ENCODE results near the gene ZNF524.

Gene ZNF524

DNA sequence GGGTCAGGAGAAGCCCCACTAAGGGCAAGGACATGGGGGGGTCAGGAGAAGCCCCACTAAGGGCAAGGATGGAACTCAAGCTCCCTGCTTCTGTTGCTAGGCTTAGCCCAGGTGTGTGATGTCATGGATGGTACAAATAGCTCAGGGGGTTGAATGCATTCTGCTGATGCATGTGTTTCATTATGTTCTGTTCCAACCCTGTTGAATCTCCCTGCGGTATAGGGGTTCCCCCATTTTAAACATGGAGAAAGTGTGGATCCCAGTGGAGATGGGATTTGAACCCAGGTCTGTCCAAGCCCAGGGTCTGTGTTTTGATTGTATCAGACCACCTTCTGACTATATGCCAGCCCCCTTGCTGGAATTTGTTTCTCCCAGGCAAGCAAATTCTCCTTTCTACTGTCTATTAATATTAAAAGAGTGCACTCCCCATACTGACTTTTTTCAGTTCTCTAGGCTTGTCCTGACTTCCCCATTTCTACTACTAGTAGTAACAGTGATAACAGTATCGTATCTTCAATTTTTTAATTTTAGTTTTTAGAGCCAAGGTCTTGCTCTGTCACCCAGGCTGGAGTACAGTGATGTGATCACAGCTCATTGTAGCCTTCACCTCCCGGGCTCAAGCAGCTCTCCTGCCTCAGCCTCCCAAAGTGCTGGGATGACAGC is 12.0 kb downstream of the ZNF524 start:
- no peak for DNase-seq (ENCODE audit: low read depth in 1 of 2, low spot score in 1 of 2)
- TF ChIP-seq JUND (IDR thresholded peaks at IDR 0.05; ENCODE audit: low read depth), result no peak
- in situ Hi-C loops (cut with HindIII; ENCODE audit: low pct_unique_long_range_greater_than_20kb, low sequenced_read_pairs), result no loop called here

DNA sequence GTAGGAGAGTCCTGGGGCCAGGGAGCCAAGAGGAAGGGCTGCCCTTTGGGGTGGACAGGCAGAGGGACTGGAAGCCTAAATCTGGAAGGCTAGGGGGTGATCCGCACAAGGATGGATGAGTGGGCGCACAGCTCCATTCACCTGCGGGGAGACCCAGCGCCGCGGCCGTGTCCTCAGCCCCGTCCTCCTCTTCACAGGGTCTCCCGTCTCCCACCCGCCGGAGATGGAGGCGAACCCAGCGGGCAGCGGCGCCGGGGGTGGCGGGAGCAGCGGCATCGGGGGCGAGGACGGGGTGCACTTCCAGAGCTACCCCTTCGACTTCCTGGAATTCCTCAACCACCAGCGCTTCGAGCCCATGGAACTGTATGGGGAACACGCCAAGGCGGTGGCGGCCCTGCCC is 13.3 kb downstream of the ZNF524 start:
- DNase-seq (ENCODE audit: low read depth in 1 of 2, low spot score in 1 of 2), result no peak
- TF ChIP-seq JUND (IDR thresholded peaks at IDR 0.05; ENCODE audit: low read depth), result no peak
- in situ Hi-C loops (cut with HindIII; ENCODE audit: low pct_unique_long_range_greater_than_20kb, low sequenced_read_pairs), result no loop called here

DNA sequence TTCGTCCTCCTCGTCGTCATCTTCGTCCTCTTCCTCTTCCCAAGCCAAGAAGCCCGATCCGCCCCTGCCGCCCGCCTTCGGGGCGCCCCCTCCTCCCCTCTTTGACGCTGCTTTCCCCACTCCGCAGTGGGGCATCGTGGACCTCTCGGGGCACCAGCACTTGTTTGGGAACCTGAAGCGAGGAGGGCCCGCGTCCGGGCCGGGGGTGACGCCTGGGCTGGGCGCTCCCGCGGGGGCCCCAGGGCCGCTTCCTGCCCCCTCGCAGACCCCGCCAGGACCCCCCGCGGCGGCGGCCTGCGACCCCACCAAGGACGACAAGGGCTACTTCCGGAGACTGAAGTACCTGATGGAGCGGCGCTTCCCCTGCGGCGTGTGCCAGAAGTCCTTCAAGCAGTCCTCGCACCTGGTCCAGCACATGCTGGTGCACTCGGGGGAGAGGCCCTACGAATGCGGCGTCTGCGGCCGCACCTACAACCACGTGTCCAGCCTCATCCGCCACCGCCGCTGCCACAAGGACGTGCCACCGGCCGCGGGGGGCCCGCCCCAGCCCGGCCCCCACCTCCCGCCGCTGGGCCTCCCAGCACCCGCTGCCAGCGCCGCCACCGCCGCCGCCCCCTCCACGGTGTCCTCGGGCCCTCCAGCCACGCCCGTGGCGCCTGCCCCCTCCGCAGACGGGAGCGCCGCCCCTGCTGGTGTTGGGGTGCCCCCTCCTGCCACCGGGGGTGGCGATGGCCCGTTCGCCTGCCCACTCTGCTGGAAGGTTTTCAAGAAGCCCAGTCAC is 14.0 kb downstream of the ZNF524 start:
- in situ Hi-C loops (cut with HindIII; ENCODE audit: low pct_unique_long_range_greater_than_20kb, low sequenced_read_pairs), result no loop called here
- TF ChIP-seq JUND (IDR thresholded peaks at IDR 0.05; ENCODE audit: low read depth), result no peak
- no peak for DNase-seq (ENCODE audit: low read depth in 1 of 2, low spot score in 1 of 2)

DNA sequence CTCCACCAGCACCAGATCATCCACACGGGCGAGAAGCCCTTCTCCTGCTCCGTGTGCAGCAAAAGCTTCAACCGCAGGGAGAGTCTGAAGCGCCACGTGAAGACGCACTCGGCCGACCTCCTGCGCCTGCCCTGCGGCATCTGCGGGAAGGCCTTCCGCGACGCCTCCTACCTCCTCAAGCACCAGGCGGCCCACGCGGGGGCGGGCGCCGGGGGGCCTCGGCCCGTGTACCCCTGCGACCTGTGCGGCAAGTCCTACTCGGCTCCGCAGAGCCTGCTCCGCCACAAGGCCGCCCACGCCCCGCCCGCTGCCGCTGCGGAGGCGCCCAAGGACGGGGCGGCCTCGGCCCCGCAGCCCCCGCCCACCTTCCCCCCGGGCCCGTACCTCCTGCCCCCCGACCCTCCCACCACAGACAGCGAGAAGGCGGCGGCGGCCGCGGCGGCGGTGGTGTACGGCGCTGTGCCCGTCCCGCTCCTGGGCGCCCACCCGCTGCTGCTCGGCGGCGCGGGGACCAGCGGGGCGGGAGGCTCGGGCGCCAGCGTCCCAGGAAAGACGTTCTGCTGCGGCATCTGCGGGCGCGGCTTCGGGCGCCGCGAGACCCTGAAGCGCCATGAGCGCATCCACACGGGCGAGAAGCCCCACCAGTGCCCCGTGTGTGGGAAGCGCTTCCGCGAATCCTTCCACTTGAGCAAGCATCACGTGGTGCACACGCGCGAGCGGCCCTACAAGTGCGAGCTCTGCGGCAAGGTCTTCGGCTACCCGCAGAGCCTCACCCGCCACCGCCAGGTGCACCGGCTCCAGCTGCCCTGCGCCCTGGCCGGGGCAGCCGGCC is 14.8 kb downstream of the ZNF524 start:
- DNase-seq (ENCODE audit: low read depth in 1 of 2, low spot score in 1 of 2), result no peak
- TF ChIP-seq JUND (IDR thresholded peaks at IDR 0.05; ENCODE audit: low read depth), result no peak
- in situ Hi-C loops (cut with HindIII; ENCODE audit: low pct_unique_long_range_greater_than_20kb, low sequenced_read_pairs), result no loop called here

DNA sequence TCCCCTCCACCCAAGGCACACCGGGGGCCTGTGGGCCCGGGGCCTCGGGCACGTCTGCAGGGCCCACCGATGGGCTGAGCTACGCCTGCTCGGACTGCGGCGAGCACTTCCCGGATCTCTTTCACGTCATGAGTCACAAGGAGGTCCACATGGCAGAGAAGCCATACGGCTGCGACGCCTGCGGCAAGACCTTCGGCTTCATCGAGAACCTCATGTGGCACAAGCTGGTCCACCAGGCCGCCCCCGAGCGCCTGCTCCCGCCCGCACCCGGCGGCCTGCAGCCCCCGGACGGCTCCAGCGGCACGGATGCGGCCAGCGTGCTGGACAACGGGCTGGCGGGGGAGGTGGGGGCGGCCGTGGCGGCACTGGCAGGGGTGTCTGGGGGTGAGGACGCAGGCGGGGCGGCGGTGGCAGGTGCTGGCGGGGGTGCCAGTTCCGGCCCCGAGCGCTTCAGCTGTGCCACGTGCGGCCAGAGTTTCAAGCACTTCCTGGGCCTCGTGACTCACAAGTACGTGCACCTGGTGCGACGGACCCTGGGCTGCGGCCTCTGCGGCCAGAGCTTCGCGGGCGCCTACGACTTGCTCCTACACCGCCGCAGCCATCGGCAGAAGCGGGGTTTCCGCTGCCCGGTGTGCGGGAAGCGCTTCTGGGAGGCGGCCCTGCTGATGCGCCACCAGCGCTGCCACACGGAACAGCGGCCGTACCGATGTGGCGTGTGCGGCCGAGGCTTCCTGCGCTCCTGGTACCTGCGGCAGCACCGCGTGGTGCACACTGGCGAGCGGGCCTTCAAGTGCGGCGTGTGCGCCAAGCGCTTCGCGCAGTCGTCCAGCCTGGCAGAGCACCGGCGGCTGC is 15.7 kb downstream of the ZNF524 start:
- in situ Hi-C loops (cut with HindIII; ENCODE audit: low pct_unique_long_range_greater_than_20kb, low sequenced_read_pairs), result no loop called here
- no peak for DNase-seq (ENCODE audit: low read depth in 1 of 2, low spot score in 1 of 2)
- TF ChIP-seq JUND (IDR thresholded peaks at IDR 0.05; ENCODE audit: low read depth), result no peak

DNA sequence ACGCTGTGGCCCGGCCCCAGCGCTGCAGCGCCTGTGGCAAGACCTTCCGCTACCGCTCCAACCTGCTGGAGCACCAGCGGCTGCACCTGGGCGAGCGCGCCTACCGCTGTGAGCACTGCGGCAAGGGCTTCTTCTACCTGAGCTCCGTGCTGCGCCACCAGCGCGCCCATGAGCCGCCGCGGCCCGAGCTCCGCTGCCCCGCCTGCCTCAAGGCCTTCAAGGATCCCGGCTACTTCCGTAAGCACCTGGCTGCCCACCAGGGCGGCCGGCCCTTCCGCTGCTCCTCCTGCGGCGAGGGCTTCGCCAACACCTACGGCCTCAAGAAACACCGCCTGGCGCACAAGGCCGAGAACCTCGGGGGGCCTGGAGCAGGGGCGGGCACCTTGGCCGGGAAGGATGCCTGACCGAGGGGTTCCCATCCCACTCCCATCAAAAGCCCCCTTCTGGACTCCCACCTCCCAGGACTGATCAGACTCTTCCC is 16.3 kb downstream of the ZNF524 start:
- no peak for DNase-seq (ENCODE audit: low read depth in 1 of 2, low spot score in 1 of 2)
- no peak for TF ChIP-seq JUND (IDR thresholded peaks at IDR 0.05; ENCODE audit: low read depth)
- in situ Hi-C loops (cut with HindIII; ENCODE audit: low pct_unique_long_range_greater_than_20kb, low sequenced_read_pairs), result no loop called here

DNA sequence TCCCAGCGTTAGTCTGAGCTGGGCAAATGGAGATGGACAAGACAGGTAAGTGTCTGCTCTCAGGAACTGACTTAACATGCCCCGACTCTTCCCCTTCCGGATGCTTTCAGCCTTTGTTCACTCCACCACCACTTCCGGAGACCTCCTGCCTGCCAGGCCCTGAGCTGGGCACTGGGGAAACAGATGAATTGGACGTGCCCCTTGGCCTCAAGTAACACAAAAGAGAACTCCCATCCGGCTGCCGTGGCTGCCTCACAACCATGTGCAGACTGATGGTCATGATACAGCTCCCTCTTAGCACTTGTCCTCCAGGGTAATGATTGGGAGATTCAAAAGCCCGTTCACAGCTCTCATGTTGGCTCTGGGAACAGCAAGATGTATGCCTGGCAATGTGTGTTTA is 17.3 kb downstream of the ZNF524 start:
- DNase-seq (ENCODE audit: low read depth in 1 of 2, low spot score in 1 of 2), result no peak
- in situ Hi-C loops (cut with HindIII; ENCODE audit: low pct_unique_long_range_greater_than_20kb, low sequenced_read_pairs), result no loop called here
- TF ChIP-seq JUND (IDR thresholded peaks at IDR 0.05; ENCODE audit: low read depth), result no peak

DNA sequence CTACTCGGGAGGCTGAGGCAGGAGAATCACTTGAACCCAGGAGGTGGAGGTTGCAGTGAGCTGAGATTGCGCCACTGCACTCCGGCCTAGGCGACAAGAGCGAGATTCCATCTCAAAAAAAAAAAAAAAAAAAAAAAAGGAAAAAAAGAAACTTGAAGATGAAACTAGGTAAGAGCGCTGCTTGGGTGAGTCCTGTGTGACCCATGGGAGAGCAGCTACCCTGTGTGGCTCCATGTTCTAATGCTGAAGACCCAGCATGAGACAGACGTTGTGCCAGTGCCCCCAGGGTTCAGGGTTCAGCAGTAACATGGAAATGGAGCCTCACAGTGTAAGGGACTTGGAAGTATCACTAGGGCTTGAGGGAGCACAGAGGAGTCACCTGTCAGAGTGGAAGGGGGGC is 18.3 kb downstream of the ZNF524 start:
- no peak for TF ChIP-seq JUND (IDR thresholded peaks at IDR 0.05; ENCODE audit: low read depth)
- in situ Hi-C loops (cut with HindIII; ENCODE audit: low pct_unique_long_range_greater_than_20kb, low sequenced_read_pairs), result no loop called here

DNA sequence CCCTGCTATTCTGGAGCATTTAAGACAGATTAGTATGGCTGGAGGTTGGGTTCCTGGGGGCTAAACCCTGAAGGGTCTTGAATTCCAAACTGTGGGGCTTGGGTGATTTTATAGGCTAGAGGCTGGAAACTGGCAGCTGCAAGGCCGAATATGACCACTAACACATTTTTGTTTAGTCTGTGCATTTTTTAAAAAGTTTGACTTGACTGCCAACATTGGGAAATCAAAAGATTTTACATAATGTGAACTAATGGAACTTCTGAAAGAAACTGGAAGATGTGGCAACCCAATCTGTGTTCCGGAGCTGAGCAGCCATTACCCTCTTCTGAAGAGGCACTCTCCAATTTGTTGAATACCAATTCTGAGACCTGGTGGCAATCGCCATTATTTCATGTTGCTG is 19.2 kb downstream of the ZNF524 start:
- TF ChIP-seq JUND (IDR thresholded peaks at IDR 0.05; ENCODE audit: low read depth), result no peak
- in situ Hi-C loops (cut with HindIII; ENCODE audit: low pct_unique_long_range_greater_than_20kb, low sequenced_read_pairs), result no loop called here
- no peak for DNase-seq (ENCODE audit: low read depth in 1 of 2, low spot score in 1 of 2)

More for the DNA sequence above, 18.3 kb downstream of the ZNF524 start:
- no peak for DNase-seq (ENCODE audit: low read depth in 1 of 2, low spot score in 1 of 2)

DNA sequence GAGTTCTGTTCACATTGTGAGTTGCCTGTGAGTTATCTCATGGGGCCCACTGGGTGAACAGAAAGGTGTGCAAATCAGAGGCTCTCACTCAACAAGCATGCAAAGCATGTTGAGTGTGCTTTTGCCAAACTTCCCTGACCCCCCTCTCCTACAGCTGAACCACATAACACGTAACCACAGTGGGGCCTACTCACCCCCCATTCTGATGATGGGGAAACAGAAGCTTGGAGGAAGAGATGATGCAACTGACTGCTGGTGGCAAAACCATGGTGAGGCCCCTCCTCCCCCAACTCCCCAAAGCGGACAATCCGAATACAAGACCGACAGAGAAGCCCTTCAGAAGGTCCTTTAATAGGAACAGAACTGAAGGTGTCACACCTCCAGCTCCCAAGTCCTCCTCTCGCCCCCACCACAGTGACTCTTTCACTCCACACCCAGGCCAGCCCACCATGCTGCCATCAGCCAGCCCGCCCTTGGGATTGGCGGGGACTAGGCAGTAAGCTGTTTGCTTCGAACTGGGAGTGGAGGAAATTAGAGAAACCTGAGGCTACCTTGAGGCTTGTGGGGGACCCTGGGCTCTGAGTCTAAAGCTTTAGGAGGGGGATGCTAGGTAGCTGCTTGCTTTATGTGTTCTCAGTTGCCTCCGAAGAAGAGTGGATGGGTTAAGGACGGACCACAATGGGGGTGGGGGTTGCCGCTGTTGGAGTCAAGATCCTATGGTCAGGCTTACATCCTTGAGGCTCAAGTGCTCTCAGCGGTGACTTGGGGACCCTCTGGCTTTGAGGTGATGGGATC is 20.5 kb downstream of the ZNF524 start:
- DNase-seq (ENCODE audit: low read depth in 1 of 2, low spot score in 1 of 2), result no peak
- in situ Hi-C loops (cut with HindIII; ENCODE audit: low pct_unique_long_range_greater_than_20kb, low sequenced_read_pairs), result no loop called here
- no peak for TF ChIP-seq JUND (IDR thresholded peaks at IDR 0.05; ENCODE audit: low read depth)

DNA sequence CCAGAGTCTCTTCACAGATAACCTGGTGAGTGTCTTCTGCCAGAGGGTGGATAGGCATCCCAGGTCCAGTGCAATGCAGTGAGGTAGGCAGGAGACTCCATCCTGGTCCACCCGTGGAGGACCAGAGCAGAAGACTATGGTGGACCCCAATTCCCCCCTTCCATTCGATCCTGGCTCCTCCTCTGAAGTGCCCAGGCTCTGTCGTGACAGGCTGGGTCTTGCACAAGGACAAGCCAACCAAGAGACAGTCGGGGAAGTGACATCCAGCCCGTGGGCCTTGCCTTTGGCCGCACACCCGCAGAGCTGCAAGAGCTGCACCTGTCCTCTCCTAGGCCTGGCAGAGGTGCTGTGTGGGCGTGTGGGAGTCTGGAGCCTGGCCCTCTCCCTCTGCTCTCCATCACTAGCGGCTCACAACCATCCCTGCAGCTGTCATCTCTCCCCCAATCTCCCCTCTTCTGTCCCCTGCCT is 21.2 kb downstream of the ZNF524 start:
- in situ Hi-C loops (cut with HindIII; ENCODE audit: low pct_unique_long_range_greater_than_20kb, low sequenced_read_pairs), result no loop called here

More for the DNA sequence above, 21.2 kb downstream of the ZNF524 start:
- no peak for TF ChIP-seq JUND (IDR thresholded peaks at IDR 0.05; ENCODE audit: low read depth)
- no peak for DNase-seq (ENCODE audit: low read depth in 1 of 2, low spot score in 1 of 2)

Data from T47D (cell line).